Vagina (tissue), 2 donors: ENCODE measurements around the gene HGD. TPM values are rescaled to one million over a fixed set of nuclear protein-coding genes. Genes with fewer than 3 reads are reported as not detected.

Source experiments
- DNase-seq, 2 donors: peaks; one replicate each; pipeline ENCODE4 v3.0.0-alpha.2; 2017; ENCODE audit errors: extremely low spot score in 2 of 2
- H3K27ac ChIP-seq: fragments of 200-600 bp; sonication (generic); one replicate; pipeline ENCODE4 v1.5.1; 2019
- H3K27me3 ChIP-seq: fragments of 200-600 bp; sonication (generic); one replicate; pipeline ENCODE4 v1.5.1; 2019
- H3K36me3 ChIP-seq, 2 donors: fragments of 200-600 bp; sonication (generic); one replicate each; pipeline ENCODE4 v1.5.1; 2017 to 2019
- H3K4me1 ChIP-seq: fragments of 200-600 bp; sonication (generic); one replicate; pipeline ENCODE4 v1.5.1; 2019
- H3K4me3 ChIP-seq, 2 donors: fragments of 200-600 bp; sonication (generic); 1 replicate in 1 of 2; 2 replicates in 1 of 2; pipeline ENCODE4 v1.5.1; 2016 to 2019
- H3K9me3 ChIP-seq: fragments of 200-600 bp; sonication (generic); one replicate; pipeline ENCODE4 v1.5.1; 2019
- POLR2A ChIP-seq, 2 donors: fragments of 450-650 bp; IDR thresholded peaks; one replicate each; pipeline ENCODE4 v1.6.1; 2017; ENCODE audit warnings: antibody characterized with exemption in 2 of 2, mild to moderate bottlenecking in 2 of 2, moderate library complexity in 2 of 2
- POLR2AphosphoS5 ChIP-seq, 2 donors: sonication (generic); formaldehyde crosslinking; IDR thresholded peaks; one replicate each; pipeline ENCODE4 v1.9.0; 2017; ENCODE audit warnings: antibody characterized with exemption in 2 of 2, mild to moderate bottlenecking in 2 of 2, low read depth in 1 of 2; ENCODE audit not compliant: insufficient read depth in 1 of 2
- intact Hi-C: fragments of 100-400 bp; cut with DNase I; formaldehyde crosslinking; loops from one replicate; pipeline ENCODE4 v1.15.1; 2023
- total RNA-seq: library from RNA; depleted of rRNA; stranded (reverse); fragments of >200 nt; gene quantifications from one replicate; pipeline ENCODE4 v1.2.3, GENCODE V29; 2016
- TF ChIP-seq, protein P1 (sequence below), 3 experiments: fragments of 450-650 bp in 2 of 3; fragments of 200-600 bp in 1 of 3; sonication (generic) in 1 of 3; IDR thresholded peaks; one replicate each; pipeline ENCODE4 v1.5.1; 2017 to 2019; ENCODE audit warnings: antibody characterized with exemption in 3 of 3, mild to moderate bottlenecking in 2 of 3, moderate library complexity in 2 of 3

The HGD gene
- total RNA-seq, 1 donor from 2014 or later: not detected

DNA sequence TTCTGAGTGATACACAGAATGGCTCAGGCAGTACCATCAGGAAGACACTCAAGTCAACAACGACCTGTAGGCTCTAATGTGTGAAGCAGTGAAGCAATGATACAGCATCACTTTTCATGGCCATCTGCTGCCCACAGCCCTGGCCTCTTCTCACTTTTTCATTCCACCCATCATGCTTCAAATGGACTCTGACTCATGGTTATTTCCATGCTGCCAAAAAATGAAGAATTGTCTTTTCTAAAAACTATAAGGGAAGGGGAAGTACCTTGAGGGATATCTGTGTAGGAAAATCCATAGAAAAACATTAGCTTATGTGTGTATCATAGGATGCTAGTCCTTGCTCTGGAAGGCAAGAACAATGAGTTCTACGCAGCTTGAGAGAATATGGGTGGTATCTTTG lies 11.5 kb downstream of the HGD start:
- intact Hi-C loops: no loop called here

DNA sequence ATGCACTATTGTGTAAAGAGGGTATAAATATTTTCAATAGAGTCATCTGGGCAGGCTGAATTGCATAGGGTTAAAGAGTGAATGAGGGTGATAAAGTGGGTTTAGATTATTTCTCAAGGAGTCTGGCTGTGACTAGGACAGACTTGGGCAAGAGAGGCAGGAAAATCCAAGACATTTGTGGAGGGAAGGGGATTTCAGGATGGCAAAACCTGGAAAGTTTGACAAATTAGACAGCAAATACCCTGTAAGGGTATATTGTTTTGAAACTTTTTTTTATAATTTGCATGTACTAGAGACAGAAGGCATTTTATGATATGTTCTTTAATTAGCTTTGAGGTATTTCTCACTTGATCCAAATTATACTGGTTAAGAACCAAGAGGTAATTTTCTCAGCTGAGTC lies 17.1 kb downstream of the HGD start:
- Histone ChIP-seq H3K4me1 (no peaks in the 10 kb centered on the region), H3K27me3 (no peaks in the 10 kb centered on the region), H3K36me3 (no peaks in the 10 kb centered on the region), H3K9me3 (no peaks in the 10 kb centered on the region), H3K27ac (no peak overlapping the region), H3K4me3 (no peak overlapping the region)
- intact Hi-C loops: no loop called here
- TF ChIP-seq POLR2A (IDR thresholded peaks at IDR 0.05) (no peak), POLR2AphosphoS5 (IDR thresholded peaks at IDR 0.05; ENCODE audit: insufficient read depth in 1 of 2, low read depth in 1 of 2) (no peak)
- TF ChIP-seq, protein P1, sequence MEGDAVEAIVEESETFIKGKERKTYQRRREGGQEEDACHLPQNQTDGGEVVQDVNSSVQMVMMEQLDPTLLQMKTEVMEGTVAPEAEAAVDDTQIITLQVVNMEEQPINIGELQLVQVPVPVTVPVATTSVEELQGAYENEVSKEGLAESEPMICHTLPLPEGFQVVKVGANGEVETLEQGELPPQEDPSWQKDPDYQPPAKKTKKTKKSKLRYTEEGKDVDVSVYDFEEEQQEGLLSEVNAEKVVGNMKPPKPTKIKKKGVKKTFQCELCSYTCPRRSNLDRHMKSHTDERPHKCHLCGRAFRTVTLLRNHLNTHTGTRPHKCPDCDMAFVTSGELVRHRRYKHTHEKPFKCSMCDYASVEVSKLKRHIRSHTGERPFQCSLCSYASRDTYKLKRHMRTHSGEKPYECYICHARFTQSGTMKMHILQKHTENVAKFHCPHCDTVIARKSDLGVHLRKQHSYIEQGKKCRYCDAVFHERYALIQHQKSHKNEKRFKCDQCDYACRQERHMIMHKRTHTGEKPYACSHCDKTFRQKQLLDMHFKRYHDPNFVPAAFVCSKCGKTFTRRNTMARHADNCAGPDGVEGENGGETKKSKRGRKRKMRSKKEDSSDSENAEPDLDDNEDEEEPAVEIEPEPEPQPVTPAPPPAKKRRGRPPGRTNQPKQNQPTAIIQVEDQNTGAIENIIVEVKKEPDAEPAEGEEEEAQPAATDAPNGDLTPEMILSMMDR (IDR thresholded peaks at IDR 0.05): no peak
- no peak for DNase-seq

More for the DNA sequence above, 11.5 kb downstream of the HGD start:
- H3K9me3 ChIP-seq: no peaks in the 10 kb centered on the region
- H3K4me3 ChIP-seq: no peak overlapping the region
- TF ChIP-seq POLR2AphosphoS5 (IDR thresholded peaks at IDR 0.05; ENCODE audit: insufficient read depth in 1 of 2, low read depth in 1 of 2): no peak
- no peak for TF ChIP-seq POLR2A (IDR thresholded peaks at IDR 0.05)
- TF ChIP-seq, protein P1 (IDR thresholded peaks at IDR 0.05): no peak
- no peak for DNase-seq
- H3K4me1 ChIP-seq: no peaks in the 10 kb centered on the region
- H3K36me3 ChIP-seq: no peaks in the 10 kb centered on the region
- no peak overlapping the region for H3K27ac ChIP-seq
- no peaks in the 10 kb centered on the region for H3K27me3 ChIP-seq

DNA sequence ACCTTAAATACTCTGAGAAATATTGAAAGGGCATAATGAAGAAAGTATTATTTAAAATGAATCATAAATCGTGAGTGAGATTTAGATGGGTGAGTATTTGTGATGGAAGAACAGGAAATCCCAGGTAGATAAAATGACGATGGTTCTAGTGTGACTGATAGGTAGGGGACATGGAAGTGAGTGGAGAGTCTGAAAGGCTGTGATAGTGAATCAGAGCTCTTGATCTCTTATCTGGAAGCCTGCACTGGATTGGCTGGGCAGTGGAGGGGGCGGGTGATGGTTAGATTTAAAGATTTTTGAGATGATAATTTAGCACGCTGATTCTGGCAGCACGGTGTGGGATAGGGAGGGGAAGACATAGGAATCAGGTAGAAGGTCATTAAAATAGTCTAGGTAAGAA lies 20.1 kb downstream of the HGD start:
- Histone ChIP-seq H3K27ac (no peak overlapping the region), H3K36me3 (no peaks in the 10 kb centered on the region), H3K27me3 (no peaks in the 10 kb centered on the region), H3K4me1 (no peaks in the 10 kb centered on the region), H3K9me3 (no peaks in the 10 kb centered on the region), H3K4me3 (no peak overlapping the region)
- intact Hi-C loops: no loop called here
- TF ChIP-seq, protein P1 (IDR thresholded peaks at IDR 0.05): no peak
- no peak for DNase-seq

DNA sequence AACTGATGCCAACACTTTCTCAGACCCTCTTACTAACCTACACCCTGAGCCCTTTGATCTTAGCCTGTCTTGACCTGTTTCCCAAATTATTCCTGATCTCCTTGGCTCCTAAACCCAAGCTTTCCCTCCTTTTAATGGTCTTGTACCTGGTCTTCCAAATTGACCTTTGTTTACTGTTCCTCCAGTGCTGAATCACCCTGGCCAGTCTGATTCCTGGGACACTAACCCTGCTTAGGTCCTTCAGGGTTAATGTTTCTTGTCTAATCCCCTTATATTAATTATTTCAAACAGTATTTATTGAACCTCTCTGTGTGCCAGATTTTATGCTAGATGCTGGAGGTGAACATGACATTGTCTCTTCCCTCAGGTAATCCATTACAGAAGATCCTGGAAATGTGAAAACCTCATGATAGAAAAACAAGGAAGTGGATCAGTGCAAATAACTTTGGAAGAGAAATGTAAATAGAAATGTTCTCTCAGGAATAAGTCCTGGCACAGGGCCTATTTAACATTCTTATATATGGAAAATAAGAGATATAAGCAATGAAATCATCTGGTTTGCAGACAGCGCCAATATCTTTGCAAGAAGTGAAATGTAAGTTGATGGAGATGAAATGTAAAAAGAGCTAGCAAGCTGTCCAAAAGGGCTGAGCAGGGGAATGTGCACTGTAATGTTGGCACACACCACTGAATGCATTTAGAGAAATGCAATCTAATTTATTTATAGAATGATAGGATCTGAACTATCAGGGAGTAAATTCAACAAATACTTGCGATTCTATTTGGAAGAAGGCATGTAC lies 20.7 kb downstream of the HGD start:
- TF ChIP-seq POLR2AphosphoS5 (IDR thresholded peaks at IDR 0.05; ENCODE audit: insufficient read depth in 1 of 2, low read depth in 1 of 2): no peak
- no peak overlapping the region for H3K27ac ChIP-seq
- H3K27me3 ChIP-seq: no peaks in the 10 kb centered on the region
- intact Hi-C loops: no loop called here
- no peak overlapping the region for H3K4me3 ChIP-seq
- no peaks in the 10 kb centered on the region for H3K4me1 ChIP-seq
- no peak for DNase-seq
- H3K9me3 ChIP-seq: no peaks in the 10 kb centered on the region
- H3K36me3 ChIP-seq: no peaks in the 10 kb centered on the region

DNA sequence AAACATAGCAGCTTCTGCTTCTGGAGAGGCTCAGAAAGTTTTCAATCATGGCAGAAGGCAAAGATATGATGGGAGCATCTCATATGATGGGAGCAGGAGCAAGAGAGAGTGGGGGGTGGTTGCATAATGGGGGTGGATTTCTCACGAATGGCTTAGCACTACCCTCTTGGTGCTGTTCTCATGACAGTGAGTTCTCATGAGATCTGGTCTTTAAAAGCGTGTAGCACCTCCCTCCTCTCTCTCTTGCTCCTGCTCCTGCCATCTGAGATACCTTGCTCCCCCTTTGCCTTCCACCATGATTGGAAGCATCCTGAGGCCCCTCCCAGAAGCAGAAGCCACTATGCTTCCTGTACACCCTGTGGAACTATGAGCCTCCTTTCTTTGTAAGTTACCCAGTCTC lies 22.2 kb downstream of the HGD start:
- intact Hi-C loops: no loop called here
- DNase-seq: no peak
- TF ChIP-seq, protein P1 (IDR thresholded peaks at IDR 0.05): no peak
- no peak for TF ChIP-seq POLR2A (IDR thresholded peaks at IDR 0.05)
- TF ChIP-seq POLR2AphosphoS5 (IDR thresholded peaks at IDR 0.05; ENCODE audit: insufficient read depth in 1 of 2, low read depth in 1 of 2): no peak
- Histone ChIP-seq H3K27ac (no peak overlapping the region), H3K4me1 (no peaks in the 10 kb centered on the region), H3K27me3 (no peaks in the 10 kb centered on the region), H3K4me3 (no peak overlapping the region), H3K9me3 (no peaks in the 10 kb centered on the region), H3K36me3 (no peaks in the 10 kb centered on the region)
